Mesendoderm (in vitro differentiated cells): ENCODE data around the gene UMODL1.

Source experiments
- DNase-seq: peaks from one replicate; pipeline ENCODE4 v3.0.0; 2013
- H2AK5ac ChIP-seq: 2 replicates; pipeline ENCODE4 v1.6.1; 2013; ENCODE audit warnings: low read length, inconsistent platforms
- H2BK120ac ChIP-seq: 2 replicates; pipeline ENCODE4 v1.6.1; 2013; ENCODE audit warnings: low read depth, mild to moderate bottlenecking, low read length, moderate library complexity, mixed read lengths
- H2BK15ac ChIP-seq: replicated peaks from 2 replicates; pipeline ENCODE4 v1.6.1; 2013; ENCODE audit warnings: low read depth, mild to moderate bottlenecking, moderate library complexity
- H2BK5ac ChIP-seq: 2 replicates; pipeline ENCODE4 v1.6.1; 2013; ENCODE audit warnings: low read length, inconsistent platforms
- H3K18ac ChIP-seq: 2 replicates; pipeline ENCODE4 v1.6.1; 2013; ENCODE audit warnings: mild to moderate bottlenecking, low read length, mixed read lengths
- H3K23ac ChIP-seq: one replicate; pipeline ENCODE4 v1.6.1; 2013; ENCODE audit warnings: low read length
- H3K27ac ChIP-seq: 2 replicates; pipeline ENCODE4 v1.5.1; 2013; ENCODE audit warnings: low read depth, mild to moderate bottlenecking, inconsistent platforms, low read length, moderate library complexity
- H3K27me3 ChIP-seq: 2 replicates; pipeline ENCODE4 v1.6.1; 2013; ENCODE audit warnings: low read length, control low read depth, mild to moderate bottlenecking, inconsistent platforms; ENCODE audit not compliant: insufficient read depth, poor library complexity
- H3K36me3 ChIP-seq: 2 replicates; pipeline ENCODE4 v1.6.1; 2013; ENCODE audit warnings: low read length, inconsistent platforms; ENCODE audit not compliant: control insufficient read depth, insufficient read depth
- H3K4ac ChIP-seq: one replicate; pipeline ENCODE4 v1.6.1; 2013; ENCODE audit warnings: low read depth, mild to moderate bottlenecking, low read length, moderate library complexity
- H3K4me1 ChIP-seq: 2 replicates; pipeline ENCODE4 v1.6.1; 2013; ENCODE audit warnings: low read depth, low read length, inconsistent platforms; ENCODE audit not compliant: control insufficient read depth
- H3K4me2 ChIP-seq: 2 replicates; pipeline ENCODE4 v1.6.1; 2013; ENCODE audit warnings: low read length
- H3K4me3 ChIP-seq: 2 replicates; pipeline ENCODE4 v1.5.1; 2013; ENCODE audit warnings: mild to moderate bottlenecking, low read length
- H3K56ac ChIP-seq: one replicate; pipeline ENCODE4 v1.6.1; 2013; ENCODE audit warnings: low read length
- H3K79me1 ChIP-seq: 2 replicates; pipeline ENCODE4 v1.6.1; 2013; ENCODE audit warnings: low read length, inconsistent platforms
- H3K79me2 ChIP-seq: 2 replicates; pipeline ENCODE4 v1.6.1; 2013; ENCODE audit warnings: mild to moderate bottlenecking, low read length; ENCODE audit not compliant: control insufficient read depth, insufficient read depth
- H3K9ac ChIP-seq: 2 replicates; pipeline ENCODE4 v1.6.1; 2013; ENCODE audit warnings: low read length, inconsistent platforms
- H4K5ac ChIP-seq: one replicate; pipeline ENCODE4 v1.6.1; 2013; ENCODE audit warnings: low read length
- H4K8ac ChIP-seq: one replicate; pipeline ENCODE4 v1.6.1; 2013; ENCODE audit warnings: low read depth, mild to moderate bottlenecking, control low read depth, low read length, moderate library complexity
- WGBS: extraction: QIAGEN DNeasy Blood & Tissue Kit; methylation state at CpG from one replicate; pipeline ENCODE4 v1.1.7; 2013; ENCODE audit warnings: low lambda C conversion rate, missing lambda C conversion rate; ENCODE audit not compliant: insufficient coverage; ENCODE audit errors: extremely low coverage; 5-methylcytosine and 5-hydroxymethylcytosine counted together

The UMODL1 gene

DNA sequence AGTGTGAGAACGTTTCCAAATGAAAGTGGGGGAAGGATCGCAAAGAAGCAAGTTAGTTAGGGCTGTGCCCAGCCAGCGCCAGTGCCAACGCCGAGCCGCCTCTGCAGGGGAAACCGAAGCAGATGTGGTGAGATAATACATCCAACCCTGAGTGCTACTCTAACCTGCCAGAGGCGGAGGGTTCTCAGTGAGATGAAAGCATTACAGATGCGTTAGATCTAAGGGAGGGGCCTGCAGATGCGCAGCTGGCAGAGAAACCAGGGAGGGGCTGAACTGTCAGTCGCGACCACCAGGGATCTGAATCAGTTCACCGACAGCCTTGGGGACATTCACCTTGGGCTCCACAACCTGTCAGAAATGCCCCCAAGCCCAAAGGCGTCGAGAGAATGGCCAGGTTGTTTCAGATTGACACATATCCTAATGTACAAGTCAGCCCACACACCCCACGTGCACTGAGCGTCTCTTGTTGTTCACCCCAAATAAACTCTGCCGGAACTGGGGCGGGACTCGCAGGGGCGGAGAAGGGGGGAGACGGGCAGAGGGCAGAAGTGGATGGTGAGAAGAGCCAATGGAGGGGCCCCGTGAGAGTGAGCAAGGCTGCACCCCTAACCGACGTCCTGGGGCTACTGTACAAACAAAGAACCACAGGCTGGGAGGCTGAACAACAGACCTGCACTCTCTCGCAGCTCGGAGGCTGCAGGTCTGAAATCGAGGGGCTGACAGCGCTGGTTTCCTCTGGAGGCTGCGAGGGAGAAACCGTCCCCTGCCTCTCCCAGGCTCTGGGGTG, 8.7 kb upstream of the UMODL1 start:
- Histone ChIP-seq H4K5ac (no peak overlapping the region), H3K36me3 (no peaks in the 10 kb centered on the region), H3K9ac (no peak overlapping the region), H3K23ac (no peak overlapping the region), H2AK5ac (no peak overlapping the region), H3K4me2 (no peak overlapping the region), H3K4me3 (no peak overlapping the region), H3K18ac (no peak overlapping the region), H3K27ac (no peak overlapping the region), H4K8ac (no peak overlapping the region), H2BK120ac (no peak overlapping the region), H2BK5ac (no peak overlapping the region), H3K79me1 (no peaks in the 10 kb centered on the region), H3K79me2 (no peaks in the 10 kb centered on the region), H3K4ac (no peak overlapping the region), H3K4me1 (peaks cover 1% of the 10 kb centered on the region), H3K27me3 (no peaks in the 10 kb centered on the region), H3K56ac (no peak overlapping the region), H2BK15ac (no peak overlapping the region)
- DNase-seq, result no peak
- no CpG with 5 or more reads among the region's 31 CpGs for WGBS

DNA sequence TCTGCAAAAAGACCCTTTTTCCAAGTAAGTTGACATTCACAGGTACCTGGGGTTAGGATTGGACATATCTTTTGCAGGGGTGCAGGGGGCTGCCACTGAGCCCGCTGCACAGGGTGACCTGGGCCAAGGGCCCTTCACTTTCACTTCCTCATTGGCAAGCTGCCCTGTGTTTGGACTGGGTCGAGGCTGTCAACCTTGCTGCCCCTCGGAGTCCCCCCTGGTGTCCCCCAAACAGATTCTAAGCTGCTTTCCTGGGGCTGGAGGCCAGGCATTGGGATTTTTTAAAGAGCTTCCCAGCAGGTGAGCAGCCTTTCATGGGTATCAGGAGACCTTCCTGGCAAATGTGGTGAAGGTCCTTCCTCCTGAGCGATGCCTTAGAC, 7.9 kb upstream of the UMODL1 start:
- Histone ChIP-seq H4K5ac (no peak overlapping the region), H3K4me1 (peaks cover 1% of the 10 kb centered on the region), H3K56ac (no peak overlapping the region), H3K9ac (no peak overlapping the region), H3K4ac (no peak overlapping the region), H2BK120ac (no peak overlapping the region), H3K36me3 (no peaks in the 10 kb centered on the region), H2AK5ac (no peak overlapping the region), H4K8ac (no peak overlapping the region), H3K23ac (no peak overlapping the region), H3K4me3 (no peak overlapping the region), H2BK15ac (no peak overlapping the region), H3K18ac (no peak overlapping the region), H3K4me2 (no peak overlapping the region), H3K79me2 (no peaks in the 10 kb centered on the region), H3K79me1 (no peaks in the 10 kb centered on the region), H3K27ac (no peak overlapping the region), H3K27me3 (no peaks in the 10 kb centered on the region), H2BK5ac (no peak overlapping the region)
- no CpG with 5 or more reads among the region's 4 CpGs for WGBS
- no peak for DNase-seq

- Histone ChIP-seq H2BK5ac (no peak overlapping the region), H3K79me2 (no peaks in the 10 kb centered on the region), H3K36me3 (no peaks in the 10 kb centered on the region), H3K4ac (no peak overlapping the region), H3K4me3 (no peak overlapping the region), H3K27me3 (no peaks in the 10 kb centered on the region), H2BK15ac (no peak overlapping the region), H4K5ac (no peak overlapping the region), H3K23ac (no peak overlapping the region), H3K4me1 (peaks cover 1% of the 10 kb centered on the region), H3K79me1 (no peaks in the 10 kb centered on the region), H3K56ac (peak overlapping the region; percentile 44), H3K27ac (no peak overlapping the region), H3K4me2 (no peak overlapping the region), H3K9ac (no peak overlapping the region), H3K18ac (no peak overlapping the region), H2AK5ac (no peak overlapping the region), H2BK120ac (no peak overlapping the region), H4K8ac (no peak overlapping the region)
- no peak for DNase-seq
- WGBS, result no CpG with 5 or more reads among the region's 28 CpGs
These were observed 7.3 kb upstream of the UMODL1 start for GRCh38 chr21:42063571-42064521.

GRCh38 chr21:42066521-42066920, 4.6 kb upstream of the UMODL1 start:
- H2AK5ac ChIP-seq, result no peak overlapping the region
- H2BK5ac ChIP-seq, result no peak overlapping the region
- H3K4ac ChIP-seq, result no peak overlapping the region
- H3K79me1 ChIP-seq, result no peaks in the 10 kb centered on the region
- no peaks in the 10 kb centered on the region for H3K27me3 ChIP-seq
- H3K9ac ChIP-seq, result no peak overlapping the region
- H3K4me3 ChIP-seq, result no peak overlapping the region
- no peak overlapping the region for H3K56ac ChIP-seq
- H3K4me1 ChIP-seq, result peaks cover 1% of the 10 kb centered on the region
- no peaks in the 10 kb centered on the region for H3K79me2 ChIP-seq
- no CpG with 5 or more reads among the region's 4 CpGs for WGBS
- no peak overlapping the region for H2BK120ac ChIP-seq
- no peak overlapping the region for H3K18ac ChIP-seq
- peak; percentile 64 for DNase-seq
- H2BK15ac ChIP-seq, result no peak overlapping the region
- no peak overlapping the region for H3K23ac ChIP-seq
- no peak overlapping the region for H3K4me2 ChIP-seq
- no peak overlapping the region for H4K8ac ChIP-seq
- no peak overlapping the region for H3K27ac ChIP-seq
- no peak overlapping the region for H4K5ac ChIP-seq
- H3K36me3 ChIP-seq, result no peaks in the 10 kb centered on the region

GRCh38 chr21:42067531-42068255, 3.4 kb upstream of the UMODL1 start:
- H4K5ac ChIP-seq, result no peak overlapping the region
- no peak overlapping the region for H3K27ac ChIP-seq
- H2AK5ac ChIP-seq, result peak overlapping the region; percentile 90
- peaks cover 1% of the 10 kb centered on the region for H3K4me1 ChIP-seq
- no peak overlapping the region for H2BK120ac ChIP-seq
- no peak overlapping the region for H3K9ac ChIP-seq
- H3K79me1 ChIP-seq, result no peaks in the 10 kb centered on the region
- no peak overlapping the region for H2BK15ac ChIP-seq
- H3K4me2 ChIP-seq, result no peak overlapping the region
- H3K27me3 ChIP-seq, result no peaks in the 10 kb centered on the region
- peak; percentile 63 for DNase-seq
- no peak overlapping the region for H3K4me3 ChIP-seq
- no peaks in the 10 kb centered on the region for H3K79me2 ChIP-seq
- H3K36me3 ChIP-seq, result no peaks in the 10 kb centered on the region
- peak overlapping the region; percentile 28 for H3K4ac ChIP-seq
- no peak overlapping the region for H3K23ac ChIP-seq
- WGBS, result no CpG with 5 or more reads among the region's 30 CpGs
- H3K18ac ChIP-seq, result no peak overlapping the region
- H2BK5ac ChIP-seq, result peak overlapping the region; percentile 23
- no peak overlapping the region for H4K8ac ChIP-seq
- H3K56ac ChIP-seq, result peak overlapping the region; percentile 73
